K562 (cell line): Measurements from ENCODE around the gene KCNJ4. TPM values are rescaled to one million over a fixed set of nuclear protein-coding genes. Genes with fewer than 3 reads are reported as not detected.
A peak's percentile ranks its signal among the peaks of the same experiment; 100 is the strongest.

Source experiments
- ATAC-seq: fragments of 200-7000 bp; cut with Tn5 transposase; 3 replicates; pipeline ENCODE4 v1.9.1; 2020; ENCODE audit warnings: moderate library complexity
- BruUV-seq: library from RNA; stranded (reverse); fragments of 400-500 nt; replicated peaks from 2 replicates; lab custom pipeline; 2021; lab: Mats Ljungman, UMichigan
- CTCF ChIA-PET: fragments of 300-600 bp; formaldehyde crosslinking; extraction: SDS; loops from one replicate; lab custom pipeline; 2021; ENCODE audit warnings: low intra/inter-chr PET ratio; lab: Yijun Ruan, JAX
- POLR2A ChIA-PET: fragments of 300-600, 350-650 bp; sonication (Branson Sonifier 250); formaldehyde crosslinking; extraction: SDS; loops from one replicate; lab custom pipeline; 2021; ENCODE audit warnings: antibody characterized with exemption, inconsistent platforms; lab: Yijun Ruan, JAX
- DNase-seq, 4 experiments: peaks; one replicate each; pipeline versions ENCODE4 v3.0.0 to v3.0.0-alpha.2; 2011 to 2018; ENCODE audit warnings: low spot score in 3 of 4, mixed read lengths in 3 of 4; ENCODE audit errors: extremely low read depth in 1 of 4
- FAIRE-seq: peaks from 2 replicates; lab custom pipeline; 2011; peaks lifted over from hg19 to GRCh38; lab: Jason Lieb, UNC
- H2AFZ ChIP-seq: 2 replicates; pipeline ENCODE4 v1.6.0; 2011; ENCODE audit warnings: low read depth, low read length, control low read depth, inconsistent platforms
- H3K27ac ChIP-seq: fragments of 200-600 bp; 3 replicates; pipeline ENCODE4 v1.8.0; 2011; ENCODE audit warnings: low read depth, mild to moderate bottlenecking, control low read depth, inconsistent platforms, low read length, moderate library complexity, mixed read lengths; ENCODE audit errors: extremely low read depth
- H3K27me3 ChIP-seq, 2 experiments: fragments of 300-600 bp in 1 of 2; 2 replicates in 1 of 2; 3 replicates in 1 of 2; pipeline versions ENCODE4 v1.6.0 to v1.8.0; 2011; ENCODE audit warnings: inconsistent platforms in 2 of 2, low read length in 2 of 2, mild to moderate bottlenecking in 1 of 2, mixed read lengths in 1 of 2, moderate library complexity in 1 of 2; ENCODE audit not compliant: control insufficient read depth in 2 of 2, insufficient read depth in 2 of 2
- H3K36me3 ChIP-seq: fragments of 300-600 bp; 3 replicates; pipeline ENCODE4 v1.8.0; 2011; ENCODE audit warnings: mild to moderate bottlenecking, low read length, inconsistent platforms; ENCODE audit not compliant: control insufficient read depth, insufficient read depth
- H3K4me1 ChIP-seq, 2 experiments: fragments of 200-600 bp in 1 of 2; replicated peaks in 1 of 2; 2 replicates in 1 of 2; 3 replicates in 1 of 2; pipeline versions ENCODE4 v1.5.1 to v1.8.0; 2011; ENCODE audit warnings: inconsistent platforms in 2 of 2, low read length in 2 of 2, mild to moderate bottlenecking in 1 of 2, mixed read lengths in 1 of 2, moderate library complexity in 1 of 2; ENCODE audit not compliant: control insufficient read depth in 2 of 2, insufficient read depth in 2 of 2
- H3K4me2 ChIP-seq: 2 replicates; pipeline ENCODE4 v1.6.1; 2011; ENCODE audit warnings: low read length, control low read depth, inconsistent platforms, mixed read lengths; ENCODE audit not compliant: insufficient read depth
- H3K4me3 ChIP-seq: fragments of 200-600 bp; sonication (generic), shearing (Covaris generic); 2 replicates; pipeline ENCODE4 v1.5.1; 2016; ENCODE audit warnings: control low read depth, inconsistent platforms
- H3K79me2 ChIP-seq: fragments of 200-600 bp; 3 replicates; pipeline ENCODE4 v1.8.0; 2011; ENCODE audit warnings: low read length, inconsistent platforms; ENCODE audit not compliant: control insufficient read depth, insufficient read depth
- H3K9ac ChIP-seq, 2 experiments: 2 replicates each; pipeline versions ENCODE4 v1.6.0 to v1.6.1; 2011; ENCODE audit warnings: low read depth in 2 of 2, low read length in 2 of 2, control low read depth in 1 of 2, inconsistent platforms in 1 of 2, mild to moderate bottlenecking in 1 of 2, mixed read lengths in 1 of 2; ENCODE audit not compliant: insufficient read depth in 1 of 2
- H3K9me1 ChIP-seq: one replicate; pipeline ENCODE4 v1.6.0; 2011; ENCODE audit warnings: inconsistent platforms, mild to moderate bottlenecking, low read length, moderate library complexity; ENCODE audit not compliant: control insufficient read depth, insufficient read depth
- H3K9me3 ChIP-seq: replicated peaks from 2 replicates; pipeline ENCODE4 v1.5.1; 2011; ENCODE audit warnings: low read depth, low read length, inconsistent platforms; ENCODE audit not compliant: control insufficient read depth, insufficient read depth
- H4K20me1 ChIP-seq: replicated peaks from 2 replicates; pipeline ENCODE4 v1.6.1; 2011; ENCODE audit warnings: low read length, inconsistent platforms, mixed read lengths; ENCODE audit not compliant: control insufficient read depth, insufficient read depth
- ASH1L ChIP-seq: fragments of 450-650 bp; IDR thresholded peaks from 2 replicates; pipeline ENCODE4 v1.6.1; 2018; ENCODE audit warnings: borderline replicate concordance, mild to moderate bottlenecking, low read depth; ENCODE audit not compliant: partially characterized antibody
- IFI16 ChIP-seq: fragments of 250-450 bp; sonication (Bioruptor Pico); IDR thresholded peaks from 2 replicates; pipeline ENCODE4 v2.1.2; 2022; ENCODE audit warnings: mild to moderate bottlenecking, inconsistent platforms
- KLF1 ChIP-seq: fragments of 450-650 bp; IDR thresholded peaks from 2 replicates; pipeline ENCODE4 v1.6.1; 2016; ENCODE audit warnings: missing genetic modification characterization, missing compliant biosample characterization
- MAFG ChIP-seq: fragments of 450-650 bp; conservative IDR thresholded peaks from 2 replicates; pipeline ENCODE4 v1.6.1; 2016; ENCODE audit warnings: missing genetic modification characterization, missing compliant biosample characterization
- ZBTB7A ChIP-seq: IDR thresholded peaks from 2 replicates; pipeline ENCODE4 v1.6.1; 2011; ENCODE audit warnings: low read depth, mild to moderate bottlenecking, low read length, moderate library complexity, borderline replicate concordance; ENCODE audit not compliant: control insufficient read depth
- ZNF444 ChIP-seq: fragments of 250-450 bp; sonication (Bioruptor Pico); IDR thresholded peaks from 2 replicates; pipeline ENCODE4 v1.4.0; 2020; ENCODE audit warnings: mild to moderate bottlenecking, moderate library complexity
- ZSCAN32 ChIP-seq: fragments of 450-650 bp; formaldehyde crosslinking; IDR thresholded peaks from 2 replicates; pipeline ENCODE4 v1.4.0; 2020; ENCODE audit warnings: mild to moderate bottlenecking, moderate library complexity
- WGBS: fragments of 100-300 bp; shearing (Covaris generic); methylation state at CpG from one replicate; pipeline ENCODE4 v1.1.6; 2016; ENCODE audit warnings: low coverage, mixed read lengths; ENCODE audit not compliant: insufficient coverage; ENCODE audit errors: missing lambda C conversion rate; 5-methylcytosine and 5-hydroxymethylcytosine counted together
- in situ Hi-C: fragments of 300-500 bp; cut with MboI; formaldehyde crosslinking; loops from 4 replicates; pipeline ENCODE4 v1.15.0; 2018; ENCODE audit warnings: inconsistent platforms, mixed read lengths
- intact Hi-C: fragments of 100-400 bp; cut with micrococcal nuclease; formaldehyde crosslinking; loops from 2 replicates; pipeline ENCODE4 v1.14.2; 2022
- polyA plus RNA-seq, 8 experiments: library from polyadenylated mRNA; depleted of rRNA in 4 of 8; stranded (reverse) in 5 of 8; unstranded in 3 of 8; fragments of >200 nt; fragmentation: Nextera tagmentation in 2 of 8; fragmentation: Illumina TruSeq in 1 of 8; extraction: Ambion mirVana in 2 of 8; extraction: Trizol in 1 of 8; gene quantifications; 2 replicates each; pipeline versions ENCODE4 v1.2.1 to v1.2.3, GENCODE V29; 2011 to 2014; ENCODE audit warnings: inconsistent platforms in 1 of 8, missing spikeins in 1 of 8
- total RNA-seq, 7 experiments: library from RNA; depleted of rRNA in 6 of 7; stranded (reverse); fragments of >200 nt in 6 of 7; fragmentation: Illumina TruSeq in 2 of 7; extraction: Trizol in 2 of 7; gene quantifications; 2 replicates each; pipeline versions ENCODE4 v1.2.1 to v1.2.3, GENCODE V29; 2011 to 2021; ENCODE audit warnings: low replicate concordance in 1 of 7
- TF ChIP-seq, protein P1 (sequence below): fragments of 450-650 bp; IDR thresholded peaks from 2 replicates; pipeline ENCODE4 v1.7.1; 2018; ENCODE audit warnings: mild to moderate bottlenecking, low read depth; ENCODE audit not compliant: partially characterized antibody
- TF ChIP-seq, protein P2 (sequence below): sonication (generic); formaldehyde crosslinking; IDR thresholded peaks from 2 replicates; pipeline ENCODE4 v1.8.0; 2022; ENCODE audit warnings: mild to moderate bottlenecking, missing genetic modification reagents
- TF ChIP-seq, protein P3 (sequence below), 2 experiments: IDR thresholded peaks; 2 replicates each; pipeline ENCODE4 v1.6.1; 2011; ENCODE audit warnings: borderline replicate concordance in 1 of 2, control low read depth in 1 of 2, low read depth in 1 of 2, low read length in 1 of 2, mild to moderate bottlenecking in 1 of 2, mixed read lengths in 1 of 2, moderate library complexity in 1 of 2; ENCODE audit not compliant: insufficient read depth in 1 of 2, insufficient read length in 1 of 2, poor library complexity in 1 of 2, severe bottlenecking in 1 of 2; ENCODE audit errors: extremely low read depth in 1 of 2
- TF ChIP-seq, protein P4 (sequence below): sonication (generic); formaldehyde crosslinking; IDR thresholded peaks from 2 replicates; pipeline ENCODE4 v1.5.0; 2020; ENCODE audit warnings: missing genetic modification reagents
- TF ChIP-seq, protein P5 (sequence below): sonication (generic); formaldehyde crosslinking; IDR thresholded peaks from 2 replicates; pipeline ENCODE4 v1.8.0; 2022; ENCODE audit warnings: missing genetic modification reagents, mild to moderate bottlenecking, moderate library complexity, borderline replicate concordance

The KCNJ4 gene
- total and polyA plus RNA-seq, 9 of the 15 experiments (the other 6 are each of a cell fraction or from before 2014, with no cell fraction given): 0.07 to 0.55 (median 0.09) TPM; not detected in 4

DNA sequence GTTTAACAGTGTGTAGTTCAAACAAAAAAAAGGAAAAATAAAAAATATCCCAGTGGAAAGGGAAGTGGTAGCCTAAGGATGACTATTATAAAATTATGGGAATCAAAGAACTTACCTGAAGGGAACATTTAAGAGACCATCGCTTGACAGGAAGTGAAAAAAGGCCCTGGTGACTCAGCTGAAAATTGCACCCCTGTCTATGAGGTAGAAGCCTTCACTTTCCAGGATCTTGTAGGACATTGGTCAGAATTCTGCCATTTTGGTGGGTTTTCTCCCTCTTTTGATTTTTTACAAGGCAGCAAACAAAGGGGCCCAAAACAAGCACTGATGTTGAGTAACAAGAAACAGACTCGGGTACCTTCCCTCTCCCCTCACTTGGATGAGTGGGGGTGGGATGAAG is 35.5 kb upstream of the KCNJ4 start:
- H4K20me1 ChIP-seq: no peaks in the 10 kb centered on the region
- H3K27me3 ChIP-seq: no peaks in the 10 kb centered on the region
- H3K9ac ChIP-seq: no peak overlapping the region
- no peak overlapping the region for H3K4me3 ChIP-seq
- peaks cover 94% of the 10 kb centered on the region for H3K36me3 ChIP-seq
- no peak for DNase-seq
- peak; percentile 54 for ATAC-seq
- H3K9me1 ChIP-seq: peaks cover 3% of the 10 kb centered on the region
- peak overlapping the region; percentile 53; the same call in 2 of the 3 replicates for H3K27ac ChIP-seq
- H3K4me2 ChIP-seq: no peak overlapping the region
- H3K4me1 ChIP-seq: no peaks in the 10 kb centered on the region
- intact Hi-C loops (no loop called here), in situ Hi-C loops (no loop called here)
- no TSS peak for BruUV-seq
- H2AFZ ChIP-seq: no peak overlapping the region
- 60% methylated on average over 2 of the region's 2 CpGs for WGBS
- H3K9me3 ChIP-seq: no peaks in the 10 kb centered on the region
- ChIA-PET CTCF (no interaction called here), POLR2A (interaction anchor here (0.9 to 2.9 kb wide), 6 partner anchors 8 to 17 kb away, joined by 3 to 13 read pairs (median 5); no protein-coding TSS in a partner anchor)
- no peak for FAIRE-seq
- H3K79me2 ChIP-seq: peaks cover 3% of the 10 kb centered on the region
- no peak for TF ChIP-seq ZNF444
- no peak for TF ChIP-seq IFI16
- TF ChIP-seq, protein P1, sequence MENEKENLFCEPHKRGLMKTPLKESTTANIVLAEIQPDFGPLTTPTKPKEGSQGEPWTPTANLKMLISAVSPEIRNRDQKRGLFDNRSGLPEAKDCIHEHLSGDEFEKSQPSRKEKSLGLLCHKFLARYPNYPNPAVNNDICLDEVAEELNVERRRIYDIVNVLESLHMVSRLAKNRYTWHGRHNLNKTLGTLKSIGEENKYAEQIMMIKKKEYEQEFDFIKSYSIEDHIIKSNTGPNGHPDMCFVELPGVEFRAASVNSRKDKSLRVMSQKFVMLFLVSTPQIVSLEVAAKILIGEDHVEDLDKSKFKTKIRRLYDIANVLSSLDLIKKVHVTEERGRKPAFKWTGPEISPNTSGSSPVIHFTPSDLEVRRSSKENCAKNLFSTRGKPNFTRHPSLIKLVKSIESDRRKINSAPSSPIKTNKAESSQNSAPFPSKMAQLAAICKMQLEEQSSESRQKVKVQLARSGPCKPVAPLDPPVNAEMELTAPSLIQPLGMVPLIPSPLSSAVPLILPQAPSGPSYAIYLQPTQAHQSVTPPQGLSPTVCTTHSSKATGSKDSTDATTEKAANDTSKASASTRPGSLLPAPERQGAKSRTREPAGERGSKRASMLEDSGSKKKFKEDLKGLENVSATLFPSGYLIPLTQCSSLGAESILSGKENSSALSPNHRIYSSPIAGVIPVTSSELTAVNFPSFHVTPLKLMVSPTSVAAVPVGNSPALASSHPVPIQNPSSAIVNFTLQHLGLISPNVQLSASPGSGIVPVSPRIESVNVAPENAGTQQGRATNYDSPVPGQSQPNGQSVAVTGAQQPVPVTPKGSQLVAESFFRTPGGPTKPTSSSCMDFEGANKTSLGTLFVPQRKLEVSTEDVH: no peak
- TF ChIP-seq, protein P2, sequence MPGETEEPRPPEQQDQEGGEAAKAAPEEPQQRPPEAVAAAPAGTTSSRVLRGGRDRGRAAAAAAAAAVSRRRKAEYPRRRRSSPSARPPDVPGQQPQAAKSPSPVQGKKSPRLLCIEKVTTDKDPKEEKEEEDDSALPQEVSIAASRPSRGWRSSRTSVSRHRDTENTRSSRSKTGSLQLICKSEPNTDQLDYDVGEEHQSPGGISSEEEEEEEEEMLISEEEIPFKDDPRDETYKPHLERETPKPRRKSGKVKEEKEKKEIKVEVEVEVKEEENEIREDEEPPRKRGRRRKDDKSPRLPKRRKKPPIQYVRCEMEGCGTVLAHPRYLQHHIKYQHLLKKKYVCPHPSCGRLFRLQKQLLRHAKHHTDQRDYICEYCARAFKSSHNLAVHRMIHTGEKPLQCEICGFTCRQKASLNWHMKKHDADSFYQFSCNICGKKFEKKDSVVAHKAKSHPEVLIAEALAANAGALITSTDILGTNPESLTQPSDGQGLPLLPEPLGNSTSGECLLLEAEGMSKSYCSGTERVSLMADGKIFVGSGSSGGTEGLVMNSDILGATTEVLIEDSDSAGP (CRISPR knock-in tag): no peak
- TF ChIP-seq ZSCAN32 (CRISPR knock-in tag): no peak
- no peak for TF ChIP-seq ZBTB7A
- TF ChIP-seq MAFG (tag): peak; percentile 52; the same call in 1 of the 2 replicates
- TF ChIP-seq, protein P3, sequence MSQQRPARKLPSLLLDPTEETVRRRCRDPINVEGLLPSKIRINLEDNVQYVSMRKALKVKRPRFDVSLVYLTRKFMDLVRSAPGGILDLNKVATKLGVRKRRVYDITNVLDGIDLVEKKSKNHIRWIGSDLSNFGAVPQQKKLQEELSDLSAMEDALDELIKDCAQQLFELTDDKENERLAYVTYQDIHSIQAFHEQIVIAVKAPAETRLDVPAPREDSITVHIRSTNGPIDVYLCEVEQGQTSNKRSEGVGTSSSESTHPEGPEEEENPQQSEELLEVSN (IDR thresholded peaks at IDR 0.05; ENCODE audit: borderline replicate concordance in 1 of 2, extremely low read depth in 1 of 2, insufficient read depth in 1 of 2, insufficient read length in 1 of 2, low read depth in 1 of 2, low read length in 1 of 2, poor library complexity in 1 of 2, severe bottlenecking in 1 of 2): no peak
- TF ChIP-seq, protein P4, sequence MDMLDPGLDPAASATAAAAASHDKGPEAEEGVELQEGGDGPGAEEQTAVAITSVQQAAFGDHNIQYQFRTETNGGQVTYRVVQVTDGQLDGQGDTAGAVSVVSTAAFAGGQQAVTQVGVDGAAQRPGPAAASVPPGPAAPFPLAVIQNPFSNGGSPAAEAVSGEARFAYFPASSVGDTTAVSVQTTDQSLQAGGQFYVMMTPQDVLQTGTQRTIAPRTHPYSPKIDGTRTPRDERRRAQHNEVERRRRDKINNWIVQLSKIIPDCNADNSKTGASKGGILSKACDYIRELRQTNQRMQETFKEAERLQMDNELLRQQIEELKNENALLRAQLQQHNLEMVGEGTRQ (CRISPR knock-in tag): no peak
- TF ChIP-seq, protein P5, sequence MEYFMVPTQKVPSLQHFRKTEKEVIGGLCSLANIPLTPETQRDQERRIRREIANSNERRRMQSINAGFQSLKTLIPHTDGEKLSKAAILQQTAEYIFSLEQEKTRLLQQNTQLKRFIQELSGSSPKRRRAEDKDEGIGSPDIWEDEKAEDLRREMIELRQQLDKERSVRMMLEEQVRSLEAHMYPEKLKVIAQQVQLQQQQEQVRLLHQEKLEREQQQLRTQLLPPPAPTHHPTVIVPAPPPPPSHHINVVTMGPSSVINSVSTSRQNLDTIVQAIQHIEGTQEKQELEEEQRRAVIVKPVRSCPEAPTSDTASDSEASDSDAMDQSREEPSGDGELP (CRISPR knock-in tag): no peak
- TF ChIP-seq ASH1L: no peak
- no peak for TF ChIP-seq KLF1
